ENCODE measurements around the gene NKX6-2. TPM values are rescaled to one million over a fixed set of nuclear protein-coding genes. Genes with fewer than 3 reads are reported as not detected.
"Not testable (repeated sequence)": the region's sequence is repeated elsewhere in the genome, so short reads cannot be mapped to it uniquely, and the experiment has no call there.

NKX6-2 gene
- total RNA-seq, 1 donor from 2014 or later: 0.35 TPM

DNA sequence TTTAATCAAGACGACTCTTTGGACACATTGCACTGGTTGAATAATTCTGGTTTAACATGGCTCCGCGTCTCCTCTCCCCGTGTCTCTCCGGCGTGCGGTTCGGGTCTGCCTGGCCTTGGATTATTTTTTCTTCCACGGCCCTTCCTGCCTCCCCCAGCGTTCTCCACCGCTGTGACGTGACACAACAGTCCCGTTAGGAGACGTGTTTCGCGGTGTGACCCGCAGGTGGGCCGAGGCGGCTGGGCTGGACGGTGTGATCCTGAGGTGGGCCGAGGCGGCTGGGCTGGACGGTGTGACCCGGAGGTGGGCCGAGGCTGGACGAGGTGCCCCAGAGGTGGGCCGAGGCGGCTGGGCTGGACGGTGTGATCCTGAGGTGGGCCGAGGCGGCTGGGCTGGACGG, 12.0 kb upstream of the NKX6-2 start:
- DNase-seq (ENCODE audit: low read depth): not testable (repeated sequence)

DNA sequence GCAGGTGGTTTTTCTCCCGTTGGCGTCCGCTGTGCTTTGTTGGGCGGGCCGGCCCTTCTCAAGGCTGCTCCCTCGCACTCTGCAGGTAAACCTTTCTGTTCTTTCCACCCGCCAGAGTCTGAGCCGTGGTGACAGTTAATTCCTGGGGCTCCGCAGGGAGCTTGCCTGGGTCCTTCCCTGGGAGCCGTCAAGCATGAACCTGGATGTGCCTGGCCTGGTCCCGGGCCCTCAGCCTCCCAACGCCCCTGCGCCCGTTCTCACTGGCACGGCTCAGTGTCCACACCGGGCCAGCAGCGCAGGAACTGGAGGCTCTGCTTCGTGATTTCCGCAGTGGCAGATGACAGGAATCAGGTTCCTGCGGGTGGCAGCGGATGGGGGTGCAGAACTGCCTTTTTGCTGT, 10.9 kb upstream of the NKX6-2 start:
- DNase-seq (ENCODE audit: low read depth): no peak

GRCh38 chr10:132793871-132794849, 8.2 kb upstream of the NKX6-2 start:
- DNase-seq (ENCODE audit: low read depth): no peak

DNA sequence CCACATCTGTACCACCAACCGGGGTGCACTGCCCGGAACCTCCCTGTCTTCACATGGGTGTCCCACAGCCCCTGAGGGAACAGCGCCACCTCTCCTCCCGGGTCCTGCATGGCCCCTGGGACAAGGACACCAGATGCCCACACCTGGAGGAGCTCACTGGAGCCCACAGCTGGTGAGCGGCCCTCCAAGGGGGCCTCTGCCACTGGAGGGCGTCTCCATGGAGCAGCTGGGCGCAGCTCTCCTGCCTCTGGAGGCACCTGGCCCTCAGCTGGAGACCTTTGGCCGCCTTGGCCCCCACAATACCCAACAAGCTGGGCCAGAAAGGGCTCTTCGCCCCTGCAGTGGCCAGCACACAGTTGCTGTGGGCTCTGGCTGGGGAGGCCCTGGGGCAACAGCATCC, 7.3 kb upstream of the NKX6-2 start:
- DNase-seq (ENCODE audit: low read depth): no peak

- DNase-seq (ENCODE audit: low read depth): no peak
Measured at GRCh38 chr10:132792796-132793195, 6.8 kb upstream of the NKX6-2 start.

GRCh38 chr10:132792099-132792498, 6.2 kb upstream of the NKX6-2 start:
- not testable (repeated sequence) for DNase-seq (ENCODE audit: low read depth)

DNA sequence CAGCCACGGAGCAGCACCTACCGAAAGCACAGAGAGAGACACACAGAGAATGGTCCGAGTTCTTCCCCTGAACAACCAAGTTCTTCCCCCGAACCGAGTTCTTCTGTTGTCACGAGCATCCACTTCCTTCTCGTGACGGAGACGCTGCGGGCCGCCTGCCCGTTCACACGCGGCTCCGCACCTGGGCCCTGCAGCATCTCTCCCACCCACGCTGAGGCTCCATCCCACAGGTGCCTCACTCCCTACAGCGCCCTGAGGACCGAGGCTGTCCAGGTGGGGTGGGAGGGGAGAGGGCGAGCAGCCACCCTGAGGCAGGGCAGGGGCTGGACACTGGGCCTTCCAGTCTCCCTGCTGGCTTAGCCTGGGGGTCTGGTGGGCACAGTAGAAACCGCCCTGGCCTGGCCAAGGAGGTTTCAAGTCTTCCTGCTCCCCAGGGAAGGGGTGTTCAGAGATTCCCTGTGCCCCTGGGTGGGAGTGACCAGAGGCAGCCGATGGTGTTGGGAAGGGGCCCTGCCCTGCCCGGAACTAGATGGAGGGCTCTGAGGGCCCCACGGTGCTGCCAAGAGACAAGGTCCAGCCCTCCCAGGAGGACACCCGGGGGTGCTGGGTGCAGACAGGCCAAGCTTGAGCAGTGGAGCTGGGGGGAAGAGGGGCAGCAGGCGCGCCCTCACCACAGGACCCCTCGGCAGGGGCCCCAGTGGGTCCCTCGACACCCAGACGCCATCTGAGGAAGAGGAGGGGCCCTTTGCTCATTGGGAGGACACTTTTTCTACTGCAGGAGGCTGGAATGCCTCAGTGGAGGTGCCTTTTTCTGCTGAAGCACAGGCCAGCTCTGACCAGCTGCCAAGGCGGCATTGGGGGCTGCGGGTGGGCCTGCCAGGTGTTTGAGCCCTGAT, 5.2 kb upstream of the NKX6-2 start:
- no peak for DNase-seq (ENCODE audit: low read depth)

GRCh38 chr10:132790470-132790869, 4.5 kb upstream of the NKX6-2 start:
- DNase-seq (ENCODE audit: low read depth): no peak

DNA sequence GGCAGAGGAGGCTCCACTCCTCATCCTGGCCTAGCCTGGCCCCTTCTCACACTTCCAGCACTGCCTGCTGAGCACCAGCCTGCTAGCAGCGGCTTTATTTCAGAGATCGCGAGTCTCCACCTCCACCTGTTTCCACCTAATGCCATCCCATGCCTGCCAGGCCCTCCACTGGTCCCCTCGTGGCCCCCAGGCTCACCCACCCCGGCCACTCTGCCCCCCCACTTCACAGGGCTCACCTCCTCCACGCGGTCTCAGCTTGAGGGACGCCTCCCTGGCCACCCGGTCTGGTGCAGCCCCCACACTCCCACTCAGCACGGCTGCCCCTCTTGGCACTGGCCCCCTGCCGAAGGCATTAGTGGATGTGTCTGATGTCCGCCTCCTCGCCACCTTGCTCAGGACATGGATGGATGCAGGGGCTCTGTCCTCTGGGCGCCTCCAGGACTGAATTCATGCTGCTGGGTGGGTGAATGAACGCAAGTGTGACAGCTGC, 3.8 kb upstream of the NKX6-2 start:
- no peak for DNase-seq (ENCODE audit: low read depth)

- DNase-seq (ENCODE audit: low read depth): peak; percentile 57
Measured at GRCh38 chr10:132788831-132789219, 2.9 kb upstream of the NKX6-2 start.

DNA sequence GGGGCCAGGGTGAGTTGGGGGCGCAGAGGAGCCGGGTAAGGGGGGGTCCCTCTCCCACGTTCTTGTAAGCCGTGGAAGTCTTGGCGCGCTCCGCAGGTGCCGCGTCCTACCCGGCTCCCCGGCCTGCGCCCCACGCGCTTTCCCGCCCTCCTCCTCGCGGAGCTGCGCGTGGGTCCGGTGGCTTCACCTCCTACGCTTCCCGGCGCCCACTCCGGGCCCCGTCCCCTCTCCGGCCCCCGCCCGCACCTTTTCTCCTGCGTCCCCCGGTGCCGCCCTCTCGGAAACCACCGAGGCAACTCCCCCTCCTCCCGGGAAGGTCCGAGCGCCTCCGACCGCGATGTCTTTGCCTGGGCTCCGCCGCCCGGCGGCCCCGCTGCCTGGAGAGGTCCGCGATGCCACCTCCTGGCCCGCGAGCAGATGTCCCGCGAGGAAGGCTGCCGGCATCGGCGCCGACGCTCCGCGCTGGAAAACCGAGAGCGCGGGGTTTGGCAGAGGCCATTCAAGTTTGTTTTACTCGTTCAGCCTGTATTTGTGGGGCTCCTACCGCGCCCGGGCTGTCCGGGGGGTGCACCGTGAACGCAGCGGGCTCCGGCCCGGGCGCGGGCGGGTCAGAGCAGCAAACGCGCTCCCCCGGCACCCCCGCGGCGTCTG, 2.4 kb upstream of the NKX6-2 start:
- peak; percentile 5 for DNase-seq (ENCODE audit: low read depth)

DNA sequence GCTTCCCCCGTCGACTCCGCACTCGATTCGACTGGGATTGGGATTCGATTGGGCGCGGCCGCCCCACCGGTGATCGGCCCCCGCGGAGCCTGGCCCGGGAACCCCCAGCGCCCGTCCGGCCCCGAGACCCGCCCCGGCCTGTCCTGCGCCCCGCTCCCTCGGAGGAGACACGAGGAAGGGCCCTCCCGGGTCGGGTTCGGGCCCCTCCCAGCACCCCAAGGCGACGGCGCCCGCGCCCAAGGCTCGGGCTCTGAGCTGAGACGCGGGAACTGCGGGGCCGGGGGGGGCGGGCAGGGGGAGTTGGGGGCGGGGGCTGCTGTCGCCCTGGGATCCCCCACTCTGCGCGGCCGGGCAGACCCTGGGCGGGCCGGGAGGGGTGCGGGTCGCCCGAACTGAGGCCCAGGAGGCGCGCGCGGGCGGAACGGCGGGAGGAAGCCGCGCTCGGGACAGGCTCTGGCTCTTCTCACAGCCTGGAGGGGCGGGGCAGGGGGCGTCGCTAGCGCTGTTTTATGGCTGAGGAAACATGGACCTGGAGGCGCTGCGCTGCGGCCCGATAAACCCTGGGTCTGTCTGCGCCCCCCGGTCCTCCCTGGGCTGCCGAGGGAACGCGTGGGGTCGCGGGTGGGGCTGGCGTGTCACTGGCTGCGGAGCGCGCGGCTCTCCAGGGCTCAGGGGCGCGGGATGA, 1.7 kb upstream of the NKX6-2 start:
- no peak for DNase-seq (ENCODE audit: low read depth)

DNA sequence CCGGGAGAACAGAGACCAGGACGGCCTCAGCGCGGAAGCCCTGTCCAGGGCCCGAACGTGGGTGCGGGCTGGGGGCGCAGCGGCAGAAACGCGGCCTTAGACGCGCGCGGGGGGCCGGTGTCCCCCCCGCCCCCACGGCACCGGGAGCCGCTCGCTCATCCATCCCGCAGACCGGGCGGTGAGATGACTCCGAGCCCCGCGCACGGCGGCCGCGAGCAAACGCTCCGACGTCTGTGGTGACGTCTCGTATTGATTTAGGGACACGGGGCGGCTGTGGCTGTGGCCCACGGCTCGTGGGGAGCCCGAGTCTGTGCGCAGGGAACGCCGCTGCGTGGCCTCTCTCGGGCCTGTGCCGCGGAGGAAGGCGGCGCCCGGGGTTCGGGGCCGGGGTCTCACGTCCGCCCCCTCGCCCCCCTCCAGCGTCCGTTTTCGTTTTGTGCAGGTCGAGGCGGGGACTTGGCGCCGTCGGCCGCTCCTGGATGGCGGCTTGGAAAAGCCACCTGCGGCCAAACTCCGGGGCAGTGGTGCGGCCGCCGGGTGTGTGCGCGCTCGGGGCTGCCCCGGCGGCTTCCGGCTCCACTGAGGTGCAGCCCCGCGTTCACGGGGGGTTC, 1.0 kb upstream of the NKX6-2 start:
- no peak for DNase-seq (ENCODE audit: low read depth)

GRCh38 chr10:132786476-132786883, 533 bp upstream of the NKX6-2 start:
- no peak for DNase-seq (ENCODE audit: low read depth)

DNA sequence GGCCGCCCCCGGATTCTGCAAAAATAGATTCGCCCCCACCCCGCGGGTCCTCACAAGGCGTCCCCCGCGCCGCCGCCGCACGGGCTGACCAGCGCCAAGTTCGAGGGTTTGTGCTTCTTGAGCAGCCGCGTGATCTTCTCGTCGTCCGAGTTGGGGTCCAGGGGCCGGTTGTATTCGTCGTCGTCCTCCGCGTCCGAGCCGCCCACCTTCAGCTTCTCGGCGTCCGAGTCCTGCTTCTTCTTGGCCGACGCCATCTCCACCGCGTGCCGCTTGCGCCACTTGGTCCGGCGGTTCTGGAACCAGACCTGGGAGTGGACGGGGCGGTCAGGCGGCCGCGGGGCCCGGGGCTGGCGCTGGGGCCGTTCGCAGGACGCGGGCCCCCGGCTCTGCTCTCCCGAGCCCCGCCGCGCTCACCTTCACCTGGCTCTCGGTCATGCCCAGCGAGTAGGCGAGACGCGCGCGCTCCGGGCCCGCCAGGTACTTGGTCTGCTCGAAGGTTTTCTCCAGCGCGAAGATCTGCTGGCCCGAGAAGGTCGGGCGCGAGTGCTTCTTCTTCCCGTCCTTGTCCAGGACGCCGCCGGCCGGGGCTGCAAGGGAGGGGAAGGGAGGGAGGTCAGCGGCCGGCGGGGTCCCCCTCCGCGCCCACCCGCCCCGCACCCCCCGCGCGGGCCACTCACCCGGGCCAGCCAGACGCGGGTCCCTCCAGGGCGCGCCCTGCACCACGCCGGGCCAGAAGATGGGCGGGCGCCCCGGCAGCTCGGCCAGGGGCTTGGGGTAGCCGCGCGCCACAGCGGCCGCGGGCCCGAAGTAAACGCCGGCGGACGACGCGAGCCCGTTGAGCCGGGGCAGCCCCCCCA, 853 bp downstream of the NKX6-2 start:
- DNase-seq (ENCODE audit: low read depth): no peak

DNA sequence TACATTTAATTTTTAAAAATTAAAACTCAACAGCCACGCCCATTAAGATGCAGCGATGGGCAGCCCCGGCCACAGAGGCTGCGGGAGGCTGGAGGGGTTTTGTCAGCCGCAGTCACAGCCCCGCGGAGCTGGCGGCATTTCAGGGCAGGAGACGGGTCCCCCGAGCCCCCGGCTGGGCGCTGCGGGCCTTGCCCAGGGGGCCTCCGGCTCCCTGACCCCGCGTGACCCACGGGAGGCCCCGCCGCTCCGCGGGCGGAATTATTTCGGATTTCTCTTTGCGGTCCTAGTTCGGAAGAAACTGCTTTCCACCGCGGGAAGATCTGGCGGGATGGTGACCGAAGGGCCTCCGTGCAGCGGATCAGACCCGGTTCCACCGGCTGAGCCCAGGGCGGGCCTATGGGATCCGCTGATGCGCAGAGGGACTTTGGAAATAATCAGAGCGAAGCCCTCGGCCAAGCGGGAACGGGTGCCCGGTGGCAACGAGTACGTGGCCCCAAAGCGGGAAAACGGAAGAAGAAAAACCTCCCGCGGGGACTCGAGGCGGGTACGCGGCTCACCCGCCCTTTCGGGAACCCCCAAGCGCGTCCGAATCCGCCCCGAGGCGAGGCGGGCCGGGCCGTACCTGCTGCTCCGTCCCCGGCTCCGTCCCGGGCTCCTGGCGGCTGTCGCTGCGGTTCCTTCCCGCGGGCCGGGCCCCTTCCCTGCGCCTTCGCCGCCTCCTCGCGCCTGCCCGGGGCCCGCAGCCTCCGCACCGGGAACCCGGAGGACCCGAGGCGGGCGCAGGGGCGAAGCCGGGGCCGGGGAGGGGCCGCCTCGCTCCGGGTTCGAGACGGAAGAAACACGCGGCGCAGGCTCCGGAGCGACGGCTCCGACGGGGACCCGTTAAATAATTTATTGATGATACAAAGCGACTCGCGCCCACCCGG, 1.7 kb downstream of the NKX6-2 start:
- no peak for DNase-seq (ENCODE audit: low read depth)

GRCh38 chr10:132783165-132783939, 2.6 kb downstream of the NKX6-2 start:
- no peak for DNase-seq (ENCODE audit: low read depth)

DNA sequence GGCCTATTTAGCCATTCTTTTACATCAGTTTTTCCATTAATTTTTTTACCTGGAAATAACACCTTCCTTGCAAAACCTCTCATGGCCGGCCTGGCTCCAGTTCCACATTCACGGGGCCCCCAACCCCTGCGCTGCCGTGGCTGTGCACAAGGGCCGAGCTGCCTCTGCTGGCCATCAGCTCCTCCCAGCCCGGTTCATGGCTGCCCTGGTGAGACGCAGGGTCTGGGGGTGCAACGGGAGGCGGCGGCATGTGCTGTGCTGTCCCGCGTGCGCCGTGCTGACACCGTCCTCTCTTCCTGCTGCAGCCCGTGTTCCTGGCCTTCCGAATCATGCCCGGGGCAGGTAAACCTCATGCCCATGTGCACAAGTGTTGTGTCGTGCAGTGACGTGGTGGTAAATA, 4.4 kb downstream of the NKX6-2 start:
- no peak for DNase-seq (ENCODE audit: low read depth)

Data from renal cortical epithelial cell (primary cell).